ENCODE measurements around the gene SPNS3. TPM values are rescaled to one million over a fixed set of nuclear protein-coding genes. Genes with fewer than 3 reads are reported as not detected.

SPNS3 gene
- total RNA-seq, 1 donor from 2014 or later: not detected

DNA sequence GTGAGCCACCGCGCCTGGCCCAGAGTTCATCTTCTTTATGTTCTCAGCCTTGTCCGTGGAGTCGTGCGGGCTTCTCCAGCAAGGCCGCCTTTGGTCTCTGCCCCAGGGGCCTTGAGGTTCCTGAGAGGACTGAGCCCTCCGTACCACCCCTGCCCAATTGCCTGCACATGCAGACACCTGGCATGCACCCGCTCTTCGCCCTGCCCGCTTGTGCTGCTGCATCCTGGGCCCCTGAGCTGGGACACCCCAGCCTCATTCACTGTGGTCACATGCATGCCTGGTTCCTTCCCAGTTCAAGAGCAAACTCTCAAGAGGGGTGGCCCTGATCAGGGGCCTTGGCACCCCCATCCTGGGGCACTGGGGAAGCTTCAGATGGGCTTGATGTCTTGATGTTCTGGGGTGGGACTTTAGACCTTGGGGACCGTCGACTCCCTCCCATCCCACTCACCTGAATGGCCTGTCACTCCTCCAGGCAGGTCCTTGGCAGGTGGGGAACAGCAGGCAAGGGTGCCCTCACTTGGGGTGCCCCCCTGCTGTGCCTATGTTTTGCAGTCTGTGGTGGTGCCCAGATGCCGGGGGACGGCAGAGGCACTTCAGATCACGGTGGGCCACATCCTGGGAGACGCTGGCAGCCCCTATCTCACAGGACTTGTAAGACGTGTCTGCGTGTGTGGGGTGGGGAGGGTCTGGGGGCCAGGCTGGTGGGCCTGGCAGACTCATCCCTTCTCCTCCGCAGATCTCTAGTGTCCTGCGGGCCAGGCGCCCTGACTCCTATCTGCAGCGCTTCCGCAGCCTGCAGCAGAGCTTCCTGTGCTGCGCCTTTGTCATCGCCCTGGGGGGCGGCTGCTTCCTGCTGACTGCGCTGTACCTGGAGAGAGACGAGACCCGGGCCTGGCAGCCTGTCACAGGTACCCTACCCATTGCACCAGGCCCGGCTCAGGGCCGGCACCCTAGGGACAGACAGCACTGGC lies 52.2 kb downstream of the SPNS3 start:
- peak; percentile 46 for DNase-seq (ENCODE audit: low spot score)
- ATAC-seq: peak; percentile 20

DNA sequence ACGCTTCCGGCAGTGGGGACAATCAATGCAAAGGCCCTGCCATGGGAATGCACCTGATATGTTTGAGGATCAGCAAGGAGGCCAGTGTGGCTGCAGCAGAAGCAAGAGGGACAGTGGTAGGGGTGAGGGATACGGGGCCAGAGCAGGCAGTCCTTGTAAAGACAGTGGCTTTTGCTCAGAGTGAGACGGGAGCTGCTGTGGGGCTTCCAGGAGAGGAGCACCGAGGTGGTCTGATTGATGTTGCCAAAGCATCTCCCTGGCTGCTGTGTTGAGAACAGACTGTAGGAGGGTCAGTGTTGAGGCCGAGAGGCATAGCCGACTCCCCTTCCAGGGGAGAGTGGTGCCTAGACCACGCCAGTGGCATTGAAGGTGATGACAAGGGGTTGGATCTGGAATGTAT lies 53.6 kb downstream of the SPNS3 start:
- ATAC-seq: no peak

DNA sequence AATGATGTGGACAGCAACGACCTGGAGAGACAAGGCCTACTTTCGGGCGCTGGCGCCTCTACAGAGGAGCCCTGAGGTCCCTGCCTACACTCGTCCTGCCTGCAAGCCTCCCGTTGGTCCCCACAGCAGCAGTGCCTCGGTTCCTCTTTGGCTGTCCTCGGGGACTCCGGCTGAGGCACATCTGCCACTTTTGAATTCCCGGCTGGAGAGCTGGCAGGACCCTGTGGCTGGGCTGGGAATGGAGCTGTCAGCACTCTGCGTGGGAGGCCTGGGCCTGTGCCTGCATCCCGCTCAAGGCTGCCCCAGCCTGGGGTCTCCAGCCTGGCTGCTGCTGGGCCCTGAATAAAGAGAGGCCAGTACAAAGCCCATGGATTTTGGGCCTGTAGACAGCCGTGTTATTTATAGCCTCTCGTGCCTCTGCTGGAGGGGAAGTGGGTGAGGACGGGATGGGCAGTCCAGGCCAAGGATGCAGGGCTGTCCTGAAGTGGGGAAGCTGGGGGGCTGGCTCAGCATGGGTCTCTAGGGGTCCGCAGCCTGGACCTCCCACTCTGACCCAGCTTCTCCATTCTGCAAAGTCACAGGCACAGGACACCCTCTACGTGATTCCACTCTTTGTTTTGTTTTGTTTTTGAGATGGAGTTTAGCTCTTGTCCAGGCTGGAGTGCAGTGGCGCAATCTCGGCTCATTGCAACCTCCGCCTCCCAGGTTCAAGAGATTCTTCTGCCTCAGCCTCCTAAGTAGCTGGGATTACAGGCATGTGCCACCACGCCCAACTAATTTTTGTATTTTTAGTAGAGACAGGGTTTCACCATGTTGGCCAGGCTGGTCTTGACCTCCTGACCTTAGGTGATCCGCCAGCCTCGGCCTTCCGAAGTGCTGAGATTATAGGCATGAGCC lies 54.3 kb downstream of the SPNS3 start:
- ATAC-seq: no peak
- peak; percentile 43 for DNase-seq (ENCODE audit: low spot score)

More for the DNA sequence above, 53.6 kb downstream of the SPNS3 start:
- no peak for DNase-seq (ENCODE audit: low spot score)

DNA sequence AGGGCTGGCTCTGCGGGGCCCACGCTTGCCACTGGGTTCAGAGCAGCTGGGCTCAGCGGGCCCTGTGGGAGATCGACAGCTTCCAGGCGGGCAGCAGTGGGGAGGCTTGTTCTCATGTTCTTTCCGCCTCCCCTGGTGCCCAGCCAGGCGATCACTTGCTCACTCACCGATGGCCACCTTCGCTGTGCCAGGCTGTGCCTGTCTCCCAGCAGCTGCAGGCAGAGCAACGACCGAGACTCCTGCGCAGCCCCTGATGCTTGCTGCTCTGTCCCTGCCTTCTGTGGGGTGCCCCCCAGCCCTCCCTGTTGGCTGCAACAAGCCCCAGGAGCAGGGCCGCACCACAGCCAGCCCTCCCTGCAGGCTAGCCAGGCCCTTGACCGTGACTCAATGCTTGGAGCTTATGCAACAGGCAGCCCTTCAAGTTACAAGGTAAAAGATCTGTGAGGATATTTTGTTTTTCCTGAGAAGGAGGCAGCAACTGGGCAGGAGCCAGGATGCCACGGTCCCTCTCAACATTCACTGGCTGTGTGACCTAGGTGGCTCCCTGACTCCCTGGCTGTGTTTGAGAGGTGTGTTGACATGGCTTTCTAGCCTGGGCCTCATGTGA lies 55.4 kb downstream of the SPNS3 start:
- no peak for ATAC-seq
- no peak for DNase-seq (ENCODE audit: low spot score)

DNA sequence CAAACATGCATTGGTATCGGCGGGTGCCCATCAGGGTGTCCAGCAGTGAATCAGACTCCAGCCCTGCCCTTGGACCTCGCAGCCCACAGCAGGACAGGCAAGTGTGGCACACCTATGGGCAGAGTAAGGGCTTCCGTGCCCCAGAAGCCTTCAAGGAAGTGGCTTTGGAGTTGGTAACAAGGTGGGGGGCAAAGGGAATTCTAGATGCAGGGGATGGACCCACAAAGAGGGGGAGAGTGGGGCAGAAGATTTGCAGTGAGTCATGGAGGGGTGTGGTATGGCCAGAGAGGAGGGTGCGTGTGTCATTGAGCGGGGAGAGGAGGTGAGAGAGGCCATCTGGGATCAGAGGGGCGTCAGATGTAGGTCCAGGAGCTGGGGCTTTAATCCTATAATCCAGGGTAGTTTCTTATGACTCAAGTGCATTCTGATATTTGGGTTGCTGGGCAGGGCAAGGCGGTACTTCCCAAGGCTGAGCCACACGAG lies 56.4 kb downstream of the SPNS3 start:
- DNase-seq (ENCODE audit: low spot score): no peak
- no peak for ATAC-seq

DNA sequence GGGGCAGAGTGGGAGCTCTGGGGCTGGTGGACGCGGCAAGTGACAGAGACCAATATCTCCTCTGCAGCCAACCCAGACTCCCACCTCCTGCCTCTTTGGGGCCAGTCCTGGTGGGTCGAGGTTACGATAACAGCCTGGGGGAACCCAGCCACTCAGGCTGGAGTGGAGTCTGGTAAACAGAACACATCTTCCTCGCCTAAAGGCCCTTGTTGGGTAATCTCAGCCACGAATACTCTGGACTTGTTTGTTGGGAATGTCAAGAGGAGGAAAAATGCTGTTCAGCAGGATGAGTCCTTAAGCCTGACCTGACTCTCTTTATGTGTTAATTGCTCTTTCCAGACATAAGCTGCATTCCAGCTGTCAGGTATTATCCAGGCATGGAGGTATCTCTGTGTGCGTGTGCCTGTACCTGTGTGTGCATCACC lies 56.9 kb downstream of the SPNS3 start:
- DNase-seq (ENCODE audit: low spot score) (no peak), ATAC-seq (no peak)

DNA sequence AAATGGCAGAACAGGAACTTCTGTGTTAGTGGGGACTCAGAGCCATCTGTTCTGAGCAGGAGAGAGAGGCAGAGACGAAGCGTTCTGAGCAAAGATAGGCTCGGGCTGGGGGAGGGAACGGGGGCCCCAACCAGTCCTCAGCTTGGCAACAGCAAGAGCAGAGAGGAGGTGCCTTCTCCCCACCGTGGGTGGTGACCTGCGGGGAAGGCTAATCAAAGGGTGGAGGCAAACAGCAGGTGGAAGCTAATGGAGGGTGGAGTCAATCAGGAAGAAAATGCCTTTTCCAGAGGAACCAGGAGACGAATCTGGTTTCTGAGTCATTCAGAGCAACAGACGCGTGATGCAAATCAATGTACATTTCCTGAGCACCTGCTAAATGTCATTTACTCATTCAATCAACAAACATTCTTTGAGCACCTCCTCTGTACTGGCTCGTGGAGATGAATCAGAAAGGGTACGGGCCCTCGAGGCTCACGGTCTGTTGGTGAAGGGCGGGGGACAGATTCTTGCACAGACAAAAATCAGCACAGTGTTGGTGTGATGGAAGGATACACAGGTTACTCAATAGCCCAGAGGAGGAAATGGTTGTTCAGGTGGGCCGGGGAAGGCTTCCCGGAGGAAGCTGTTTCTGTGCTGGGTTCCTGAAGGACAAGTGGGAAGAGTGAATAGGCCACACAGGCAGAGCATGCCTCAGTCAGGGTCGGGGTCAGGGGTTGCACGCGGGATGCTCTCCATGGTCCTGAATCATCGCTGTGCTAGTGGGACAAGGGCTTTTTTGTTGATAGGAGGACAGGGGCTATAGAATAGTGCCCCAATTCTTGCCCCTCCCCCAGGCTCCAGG lies 59.2 kb downstream of the SPNS3 start:
- no peak for ATAC-seq

DNA sequence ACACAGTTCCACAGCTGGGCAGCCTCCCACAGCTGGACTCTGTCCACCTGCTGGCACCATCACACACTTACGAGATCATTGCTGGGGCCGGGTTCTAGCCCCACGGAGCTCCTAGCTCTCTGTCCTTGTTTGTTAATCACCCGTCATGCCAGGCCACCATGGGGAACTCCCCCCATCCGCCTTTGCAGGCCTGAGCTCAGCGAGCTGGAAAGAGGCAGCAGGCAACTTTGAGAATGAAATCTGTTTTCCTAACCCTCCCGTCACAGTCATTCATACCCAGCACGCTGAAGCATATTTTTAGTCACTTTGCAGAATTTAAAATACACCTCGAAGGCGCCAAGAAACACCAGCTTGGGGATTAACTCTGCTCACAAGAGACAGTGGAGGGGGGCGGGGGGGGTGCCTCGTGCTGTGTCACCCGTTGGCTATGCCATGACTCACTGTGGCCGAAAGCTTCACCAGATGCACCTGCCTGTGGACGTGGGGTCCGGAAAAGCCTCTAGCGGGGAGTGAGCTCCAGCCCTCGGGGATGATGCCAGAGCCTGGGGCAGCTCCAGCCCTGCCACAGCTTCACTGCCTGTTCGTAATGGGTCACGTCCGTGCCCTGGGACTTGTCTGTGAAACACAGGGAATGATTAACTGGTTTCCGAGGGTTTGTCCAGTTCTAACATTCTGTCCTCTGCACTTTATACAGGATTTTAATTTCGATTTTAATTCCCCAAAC lies 63.5 kb downstream of the SPNS3 start:
- ATAC-seq (peak; percentile 69), DNase-seq (ENCODE audit: low spot score) (peak; percentile 88)

More for the DNA sequence above, 59.2 kb downstream of the SPNS3 start:
- no peak for DNase-seq (ENCODE audit: low spot score)

DNA sequence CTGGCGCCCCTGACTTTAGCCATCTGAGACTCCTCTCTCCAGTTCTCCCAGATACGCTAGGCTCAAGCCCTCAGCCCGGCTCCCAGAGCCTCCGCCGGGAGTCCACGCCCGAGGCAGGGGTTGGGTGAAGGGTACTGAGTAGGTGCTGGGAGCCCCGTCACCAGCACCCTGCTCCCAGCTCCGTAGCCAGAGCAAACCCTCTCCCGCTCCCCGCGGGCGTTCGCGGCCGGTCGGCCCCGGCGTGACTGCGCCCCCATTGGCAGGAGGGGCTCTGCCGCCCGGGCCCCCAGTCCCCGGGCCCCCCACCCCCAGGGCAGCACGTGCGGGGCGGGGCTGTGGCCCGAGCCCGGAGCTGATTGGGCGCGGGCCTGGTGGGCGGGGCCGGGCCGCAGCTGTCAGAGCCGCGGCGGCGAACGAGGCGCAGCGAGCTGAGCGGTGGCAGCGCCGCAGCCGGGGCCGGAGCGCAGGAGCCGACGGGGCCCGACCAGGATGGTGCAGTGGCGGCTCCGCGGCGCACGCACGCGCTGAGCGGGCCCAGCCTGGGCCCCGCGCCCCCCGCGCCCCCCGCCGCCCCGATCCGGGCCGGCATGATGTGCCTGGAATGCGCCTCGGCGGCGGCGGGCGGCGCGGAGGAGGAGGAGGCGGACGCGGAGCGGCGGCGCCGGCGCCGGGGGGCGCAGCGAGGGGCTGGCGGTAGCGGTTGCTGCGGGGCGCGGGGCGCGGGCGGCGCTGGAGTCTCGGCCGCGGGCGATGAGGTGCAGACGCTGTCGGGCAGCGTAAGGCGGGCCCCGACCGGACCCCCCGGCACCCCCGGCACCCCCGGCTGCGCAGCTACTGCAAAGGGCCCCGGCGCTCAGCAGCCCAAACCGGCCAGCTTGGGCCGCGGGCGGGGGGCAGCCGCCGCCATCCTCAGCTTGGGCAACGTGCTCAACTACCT lies 65.0 kb downstream of the SPNS3 start, which contains the start of gene SPNS2:
Gene SPNS2, plus strand, starts transcription at position 421 of the 937 bp plus-strand sequence. Its CDS starts 167 bp downstream, at position 588.
- DNase-seq (ENCODE audit: low spot score) (peak; percentile 86), ATAC-seq (peak; percentile 79)

DNA sequence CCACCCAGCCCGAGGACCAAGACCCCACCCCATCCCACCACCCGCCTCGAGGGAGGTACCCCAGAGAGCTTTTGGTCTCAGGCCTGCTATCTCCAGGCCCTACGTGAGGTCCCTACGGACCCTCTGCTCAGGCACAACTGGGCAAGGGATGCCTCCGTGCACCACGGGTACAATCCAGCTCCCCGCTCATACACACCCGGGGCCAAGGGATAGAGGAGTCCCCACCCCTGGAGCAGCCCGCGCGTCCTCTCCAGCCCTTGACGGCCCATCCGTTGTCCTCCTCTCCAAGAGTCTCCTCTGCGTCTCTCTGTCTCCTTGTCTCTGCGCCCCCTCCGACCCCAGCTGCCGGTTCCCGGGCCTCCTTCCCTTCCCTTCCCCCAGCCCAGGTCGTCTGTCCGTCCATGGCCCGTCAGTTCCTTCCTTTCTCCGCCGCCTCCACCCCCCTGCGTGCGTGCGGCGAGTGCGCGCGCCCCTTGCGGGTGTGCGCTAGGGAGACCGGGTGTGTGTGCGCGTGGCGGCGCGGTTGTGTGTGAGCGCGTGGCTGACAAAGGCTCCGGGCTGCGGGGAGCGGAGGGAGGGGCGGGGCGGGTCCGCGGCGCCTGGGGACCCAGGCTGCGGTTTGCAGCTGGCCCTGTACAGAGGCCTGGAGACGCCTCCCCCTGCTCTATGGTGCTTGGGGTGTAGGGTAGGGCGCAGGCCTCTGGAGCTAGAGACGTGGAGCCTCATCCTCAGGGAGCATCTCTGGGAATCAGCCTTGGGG lies 65.9 kb downstream of the SPNS3 start:
- peak; percentile 4 for ATAC-seq
- no peak for DNase-seq (ENCODE audit: low spot score)

DNA sequence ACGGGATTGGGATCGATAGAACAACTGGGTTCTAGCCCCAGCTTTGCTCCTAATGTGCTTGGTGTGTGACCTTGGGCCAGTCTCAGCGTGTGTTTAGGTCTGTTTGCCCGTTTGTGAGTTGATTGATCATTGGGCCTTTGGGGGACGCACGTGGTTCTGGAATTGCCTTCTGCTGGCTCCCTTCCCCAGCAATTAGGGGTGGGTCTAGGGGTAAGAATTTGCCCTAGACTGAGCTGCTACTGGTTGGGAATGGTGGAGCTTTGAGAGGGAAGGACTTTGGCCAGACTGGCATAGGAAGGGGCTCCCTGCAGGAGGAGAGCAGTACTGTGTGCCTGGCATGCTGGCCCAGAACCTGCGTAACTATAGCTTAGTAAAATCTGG lies 66.4 kb downstream of the SPNS3 start:
- no peak for DNase-seq (ENCODE audit: low spot score)
- ATAC-seq: peak; percentile 6

DNA sequence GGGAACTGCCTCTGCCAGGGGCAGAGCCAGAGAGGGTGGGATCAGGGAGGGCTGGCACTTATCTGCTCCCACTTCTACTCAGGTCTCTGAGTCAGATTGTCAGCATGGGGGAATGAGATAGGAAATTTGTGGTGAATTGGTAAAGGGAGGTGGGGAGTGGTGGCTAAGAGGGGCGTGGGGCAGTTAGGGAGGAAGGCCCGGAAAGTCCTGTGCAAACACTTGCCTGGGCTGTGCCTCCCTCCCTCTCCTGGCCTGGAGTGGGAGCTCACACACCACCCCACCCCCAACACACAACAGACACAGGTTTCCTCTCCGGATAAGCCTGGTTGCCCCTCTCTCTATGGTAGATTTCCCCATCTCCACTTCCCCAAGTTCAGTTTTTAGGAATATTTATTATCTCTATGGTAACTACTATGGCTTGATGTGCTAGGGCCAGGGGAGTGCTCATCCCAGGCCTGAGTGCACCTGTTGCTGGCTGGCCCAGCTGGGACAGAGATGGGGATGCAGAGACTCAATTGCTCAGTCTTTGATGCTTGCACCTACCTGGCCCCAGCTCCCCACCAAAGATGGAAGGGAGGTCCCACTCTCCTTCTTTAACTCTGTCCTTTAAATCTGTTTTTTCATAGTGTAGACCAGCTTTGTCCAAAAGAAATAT lies 67.7 kb downstream of the SPNS3 start:
- DNase-seq (ENCODE audit: low spot score) (no peak), ATAC-seq (no peak)

DNA sequence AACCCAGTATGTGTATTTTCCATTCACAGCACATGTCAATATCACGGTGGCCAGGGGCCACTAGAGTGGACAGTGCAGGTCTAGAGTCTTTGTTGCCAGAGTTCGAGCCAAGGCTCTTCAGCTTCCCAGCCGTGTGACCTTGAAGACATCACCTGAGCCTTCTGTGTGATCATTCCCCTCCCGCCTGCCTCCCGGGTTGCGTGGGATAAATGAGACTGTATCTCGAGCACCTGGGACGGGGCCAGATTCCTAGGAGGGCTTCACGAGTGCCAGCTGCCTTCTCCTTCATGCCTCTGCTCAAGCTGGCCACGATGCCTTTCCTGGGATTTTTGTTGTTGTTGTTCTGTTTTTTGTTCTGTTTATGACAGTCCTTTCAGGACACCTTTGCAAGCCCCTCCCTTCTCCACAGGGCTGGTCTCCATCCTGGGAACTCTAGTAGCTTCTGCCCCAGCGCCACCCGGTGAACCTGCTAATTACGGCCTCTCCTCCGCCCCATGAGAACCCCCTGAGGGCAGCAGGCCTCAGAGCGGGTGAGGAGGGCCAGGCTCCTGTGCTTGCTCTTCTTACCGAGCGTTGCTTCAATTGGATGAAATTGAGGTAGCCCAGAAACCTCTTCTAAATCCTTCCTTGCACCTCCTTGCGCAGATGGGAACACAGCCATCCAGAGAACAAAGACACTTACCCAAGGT lies 68.9 kb downstream of the SPNS3 start:
- no peak for DNase-seq (ENCODE audit: low spot score)
- ATAC-seq: no peak

DNA sequence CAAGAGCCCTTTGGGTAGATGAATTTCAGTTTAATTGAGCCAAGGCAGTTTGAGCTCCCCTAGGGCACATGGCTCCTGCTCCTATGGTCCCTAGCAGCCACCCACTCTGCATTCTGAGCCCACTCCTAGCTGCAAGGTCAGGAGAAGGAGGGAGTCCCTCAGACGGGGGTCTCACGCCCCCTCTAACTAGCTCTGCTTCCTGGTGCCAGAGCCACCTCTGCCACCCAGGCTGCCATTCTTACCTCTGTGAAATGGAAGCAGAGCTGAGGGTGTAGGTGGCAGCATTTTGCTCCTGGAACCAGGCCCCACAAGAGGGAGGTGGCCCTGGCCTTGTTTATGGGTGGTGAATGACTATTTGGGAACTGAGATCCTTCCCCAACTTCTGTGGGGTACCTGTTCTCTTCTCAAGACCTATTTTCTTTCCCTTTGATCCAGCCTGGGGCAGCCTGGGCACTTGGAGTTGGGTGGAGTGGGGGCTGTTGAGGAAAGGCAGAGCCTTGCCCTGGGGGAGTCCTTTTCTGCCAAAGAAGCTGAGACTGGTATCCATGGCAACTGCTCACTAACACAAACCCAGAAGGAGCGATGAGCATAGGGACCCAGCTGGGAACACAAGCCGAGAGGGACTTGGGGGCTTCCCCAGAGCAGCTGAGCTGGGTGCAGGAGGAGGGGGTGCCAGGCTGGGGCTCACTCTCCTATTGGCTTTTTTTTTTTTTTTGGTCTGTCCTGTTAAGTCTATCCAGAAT lies 69.7 kb downstream of the SPNS3 start:
- no peak for DNase-seq (ENCODE audit: low spot score)
- no peak for ATAC-seq

DNA sequence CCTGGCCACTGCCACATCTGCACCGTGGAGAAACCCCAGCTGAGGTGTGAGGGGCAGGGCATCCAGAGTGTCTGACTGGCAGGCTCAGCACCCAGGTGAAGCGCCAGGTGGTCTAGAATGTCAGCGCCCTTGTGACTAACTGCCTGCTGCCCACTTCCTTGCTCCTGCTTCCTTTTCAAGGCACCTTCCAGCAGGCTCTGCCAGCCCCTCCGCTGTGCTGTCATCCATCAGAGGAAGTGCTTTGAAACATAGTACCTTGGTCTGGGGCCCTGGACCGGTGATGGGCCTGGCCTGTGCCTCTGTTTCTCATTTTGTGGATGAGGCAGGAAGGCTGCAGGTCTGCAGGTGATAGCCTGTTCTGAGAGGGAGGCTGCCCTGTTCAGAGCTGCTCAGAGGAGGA lies 70.4 kb downstream of the SPNS3 start:
- no peak for DNase-seq (ENCODE audit: low spot score)

DNA sequence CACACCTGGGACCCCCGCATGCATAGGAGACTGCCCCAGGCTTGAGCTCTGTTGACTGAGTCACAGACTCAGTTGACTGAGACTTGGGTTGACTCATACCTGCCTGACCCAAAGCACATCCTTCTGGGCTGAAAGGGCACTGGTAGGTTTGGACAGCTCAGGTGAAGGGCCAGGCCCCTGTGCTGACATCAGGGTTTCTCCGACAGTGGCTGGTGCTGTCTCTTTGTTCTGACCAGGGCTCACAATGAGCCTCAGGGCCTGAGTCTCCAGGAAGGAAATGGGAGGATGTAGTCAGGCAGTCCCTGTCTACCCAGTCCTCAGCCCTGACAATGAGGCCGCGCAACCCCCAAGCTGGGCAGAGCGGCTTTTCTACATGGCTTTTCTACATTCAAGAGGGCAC lies 71.4 kb downstream of the SPNS3 start:
- DNase-seq (ENCODE audit: low spot score) (no peak), ATAC-seq (peak; percentile 7)

More for the DNA sequence above, 70.4 kb downstream of the SPNS3 start:
- ATAC-seq: no peak

All from left lobe of liver (tissue), 2 donors.